Activated effector memory CD4-positive, alpha-beta T cell treated with anti-CD3 and anti-CD28 coated beads, Interleukin-2, amount 50 U/mL, for 16 hours (primary cell): ENCODE data around the gene USP24.
"Not testable (repeated sequence)": the region's sequence is repeated elsewhere in the genome, so short reads cannot be mapped to it uniquely, and the experiment has no call there.

Source experiments
- DNase-seq: peaks from one replicate; pipeline ENCODE4 v3.0.0-alpha.2; 2020

Gene USP24

DNA sequence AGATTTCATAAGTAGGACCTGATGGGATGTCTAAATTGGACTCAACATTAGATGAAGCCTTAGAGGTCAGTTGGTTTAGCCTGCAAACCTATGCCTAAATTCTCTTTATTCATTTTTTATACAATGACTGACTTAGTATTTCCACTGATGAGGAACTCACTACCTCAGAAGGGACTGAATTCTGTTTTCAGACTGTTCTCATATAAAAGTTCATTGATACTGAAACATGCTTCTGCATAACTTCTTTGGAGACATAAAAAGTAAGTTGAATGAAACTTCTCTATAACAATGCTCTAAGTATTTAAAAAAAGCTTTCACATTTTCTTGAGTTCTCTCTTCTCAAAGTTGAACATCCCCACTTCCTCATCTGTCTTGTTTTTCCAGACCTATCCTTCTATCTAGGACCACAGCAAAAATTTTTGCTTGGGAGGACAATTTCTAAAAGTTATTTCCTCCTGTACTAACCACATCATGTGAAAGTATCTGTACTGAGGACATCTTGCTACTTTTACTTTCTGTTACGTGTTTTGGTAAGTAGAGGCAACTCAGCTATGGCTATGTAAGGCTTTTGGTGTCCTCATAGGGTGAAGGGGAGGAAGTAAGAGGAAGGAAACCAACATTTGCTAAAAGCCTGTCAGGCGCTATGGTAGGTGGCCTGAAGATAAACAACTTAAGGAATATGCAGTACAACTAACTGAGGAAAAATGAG, 64.1 kb downstream of the USP24 start:
- no peak for DNase-seq

DNA sequence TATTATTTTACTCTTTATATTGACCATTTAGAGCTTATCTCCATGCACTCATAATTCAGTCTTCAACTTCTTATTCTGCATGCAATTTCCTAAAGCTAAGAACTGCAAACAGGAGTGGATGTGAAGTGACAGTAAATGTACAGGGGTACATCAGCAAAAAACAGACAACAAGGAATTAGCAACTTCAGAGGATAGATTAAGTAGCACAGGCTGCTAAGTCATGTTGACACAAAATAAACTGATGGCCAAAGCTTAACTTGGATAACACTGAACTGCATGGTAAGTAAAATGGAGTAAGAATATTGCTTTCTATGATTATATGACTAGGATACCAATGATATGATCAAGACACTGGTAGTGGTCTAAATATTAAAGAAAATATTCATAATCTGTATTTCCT, 66.5 kb downstream of the USP24 start:
- no peak for DNase-seq

DNA sequence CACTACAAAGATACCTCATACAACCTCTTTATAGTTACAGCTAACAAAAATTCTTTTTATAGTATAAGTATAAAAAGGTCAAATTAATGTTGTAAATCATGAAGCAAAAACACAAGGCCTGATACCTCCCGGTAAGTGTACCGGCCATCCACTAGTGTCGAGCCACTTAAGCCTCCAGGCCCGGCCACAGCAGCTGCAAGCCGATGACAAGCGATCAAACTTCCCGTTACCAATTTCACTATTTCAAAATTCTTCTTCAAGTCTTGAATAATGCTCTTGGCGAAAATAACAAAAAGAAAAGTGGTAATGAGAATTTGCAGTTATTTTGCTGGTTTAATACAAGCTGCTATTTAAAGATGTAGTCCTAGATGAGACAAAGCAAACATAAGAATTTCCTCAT, 67.6 kb downstream of the USP24 start:
- DNase-seq: no peak

DNA sequence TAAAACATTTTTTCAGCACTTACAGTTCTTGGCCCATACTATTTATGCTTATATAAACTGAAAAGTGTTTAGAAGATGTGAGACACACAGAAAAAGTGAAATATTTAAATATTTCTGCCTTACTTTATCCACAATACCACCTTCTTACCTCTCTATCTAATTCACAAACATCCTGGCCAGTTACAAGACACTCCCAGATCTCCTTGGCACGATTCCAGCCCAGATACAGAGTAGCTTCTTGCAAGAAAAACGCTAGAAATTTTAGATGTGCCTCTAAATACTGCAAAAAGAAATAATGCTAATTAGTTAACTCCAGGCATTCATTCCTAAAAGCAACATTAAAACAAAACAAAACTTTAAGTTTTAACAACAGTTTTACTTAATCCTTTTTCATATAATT, 68.4 kb downstream of the USP24 start:
- DNase-seq: no peak

DNA sequence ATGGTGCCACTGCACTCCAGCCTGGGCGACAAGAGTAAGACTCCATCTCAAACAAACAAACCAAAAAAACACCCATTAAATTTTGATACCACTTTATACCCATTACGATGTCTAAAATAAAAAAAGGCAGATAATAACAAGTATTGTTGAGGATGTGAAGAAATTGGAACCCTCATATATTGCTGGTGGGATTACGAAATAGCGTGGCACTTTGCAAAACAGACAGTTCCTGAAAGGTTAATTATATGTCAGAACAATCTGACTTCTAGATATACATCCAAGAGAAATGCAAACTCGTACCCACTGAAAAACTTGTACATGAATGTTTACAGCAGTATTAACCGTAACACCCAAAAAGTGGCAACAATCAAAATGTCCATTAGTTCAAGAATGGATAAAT, 70.3 kb downstream of the USP24 start:
- DNase-seq: no peak

DNA sequence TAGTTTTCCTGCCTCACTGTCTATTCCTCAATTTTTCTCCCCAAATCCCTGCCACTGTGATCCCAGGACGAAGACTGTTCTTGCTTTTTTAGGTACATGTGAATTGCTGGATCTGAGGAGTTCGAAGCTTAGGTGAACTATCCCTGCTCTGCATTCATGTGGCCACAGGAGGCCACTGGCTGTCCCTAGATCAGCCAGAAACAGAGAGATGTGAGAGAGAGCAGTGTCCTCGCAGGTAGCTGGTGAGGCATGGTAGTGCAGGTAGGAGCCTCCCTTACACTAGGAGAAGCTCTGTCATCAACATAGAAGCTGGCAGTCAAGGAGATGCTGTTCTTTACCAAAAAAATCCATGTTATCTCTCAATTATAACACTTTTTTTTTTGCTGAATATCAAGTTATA, 71.5 kb downstream of the USP24 start:
- DNase-seq: no peak

DNA sequence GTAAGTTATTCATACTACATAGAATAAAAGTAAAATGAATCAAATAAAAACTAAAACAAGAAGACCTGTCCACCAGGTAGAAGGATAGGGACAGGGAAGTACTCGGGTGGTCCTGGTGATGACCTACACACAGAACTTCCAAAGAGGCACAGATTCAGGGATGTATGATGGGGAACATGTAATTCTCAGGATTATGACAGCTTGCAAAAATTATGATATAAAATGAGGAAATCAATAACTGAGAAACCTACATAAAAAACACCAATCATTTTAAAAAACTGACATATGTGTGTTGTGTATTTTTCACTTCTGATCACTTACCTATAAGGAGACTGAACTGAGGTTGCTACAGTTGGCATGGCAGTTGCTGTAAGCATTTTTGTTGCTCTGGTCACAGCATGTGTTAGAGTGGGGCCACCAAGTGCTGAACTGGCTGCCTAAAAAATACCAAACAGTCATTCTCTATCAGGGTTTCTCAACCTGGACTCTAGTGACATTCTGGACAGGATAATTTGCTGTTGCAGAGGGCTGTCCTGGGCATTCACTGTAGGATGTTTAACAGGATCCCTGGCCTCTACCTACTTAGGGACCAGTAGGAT, 73.8 kb downstream of the USP24 start:
- DNase-seq: no peak

DNA sequence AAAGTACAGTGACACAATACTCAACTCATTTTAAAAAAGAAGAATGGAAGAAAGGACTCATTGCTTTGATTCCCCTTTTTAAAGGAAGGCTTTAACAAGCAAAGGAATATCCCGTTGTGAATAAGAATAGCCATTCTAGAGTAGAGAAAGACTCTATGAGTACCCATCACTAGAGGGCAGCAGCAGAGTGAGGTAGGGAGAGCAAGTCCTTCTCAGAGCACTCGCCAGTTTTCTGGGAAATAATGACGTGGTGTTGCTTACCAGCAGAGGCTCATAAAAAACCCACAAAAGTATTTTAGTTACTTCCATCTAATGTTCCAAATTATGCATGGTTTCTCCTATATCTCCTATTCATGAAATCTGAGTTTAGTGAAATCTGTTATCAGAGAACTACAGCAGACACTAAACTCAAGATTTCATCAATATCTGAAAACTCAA, 74.6 kb downstream of the USP24 start:
- peak; percentile 84 for DNase-seq

DNA sequence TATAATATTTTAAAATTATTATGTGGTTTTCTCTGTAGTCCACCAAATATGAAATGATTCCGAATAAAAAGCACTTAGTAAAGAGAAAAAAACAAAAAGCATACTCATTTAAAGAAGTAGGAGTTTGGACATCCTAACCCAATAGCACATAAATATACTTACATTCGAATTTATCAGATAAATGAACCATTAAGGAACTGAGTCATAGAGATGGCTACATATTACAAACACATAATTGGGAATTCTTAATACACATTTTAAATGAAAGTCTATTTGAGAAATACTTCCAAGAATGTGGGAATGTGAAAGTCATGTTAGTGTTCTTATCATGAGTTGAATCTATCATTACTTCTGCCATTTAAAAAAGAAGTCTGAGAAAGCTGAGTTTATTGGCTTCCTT, 75.0 kb downstream of the USP24 start:
- no peak for DNase-seq

DNA sequence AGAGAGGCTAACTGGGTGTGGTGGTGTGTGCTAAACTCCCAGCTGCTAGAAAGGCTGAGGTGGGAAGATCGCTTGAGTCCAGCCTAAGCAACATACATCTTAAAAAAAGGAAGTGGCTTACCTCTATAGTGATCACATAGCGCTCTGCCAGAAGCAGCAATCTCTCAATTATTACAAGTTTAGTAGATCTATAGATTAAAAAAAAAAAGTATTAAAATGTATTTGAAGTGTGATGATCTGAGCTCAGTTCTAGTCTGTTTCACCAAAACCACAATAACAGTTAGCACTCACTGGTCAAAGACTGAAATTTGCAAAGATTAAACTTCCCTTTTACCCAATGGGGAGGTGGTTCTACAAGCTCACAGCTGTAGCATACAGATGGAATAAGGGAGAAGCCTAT, 76.3 kb downstream of the USP24 start:
- no peak for DNase-seq

DNA sequence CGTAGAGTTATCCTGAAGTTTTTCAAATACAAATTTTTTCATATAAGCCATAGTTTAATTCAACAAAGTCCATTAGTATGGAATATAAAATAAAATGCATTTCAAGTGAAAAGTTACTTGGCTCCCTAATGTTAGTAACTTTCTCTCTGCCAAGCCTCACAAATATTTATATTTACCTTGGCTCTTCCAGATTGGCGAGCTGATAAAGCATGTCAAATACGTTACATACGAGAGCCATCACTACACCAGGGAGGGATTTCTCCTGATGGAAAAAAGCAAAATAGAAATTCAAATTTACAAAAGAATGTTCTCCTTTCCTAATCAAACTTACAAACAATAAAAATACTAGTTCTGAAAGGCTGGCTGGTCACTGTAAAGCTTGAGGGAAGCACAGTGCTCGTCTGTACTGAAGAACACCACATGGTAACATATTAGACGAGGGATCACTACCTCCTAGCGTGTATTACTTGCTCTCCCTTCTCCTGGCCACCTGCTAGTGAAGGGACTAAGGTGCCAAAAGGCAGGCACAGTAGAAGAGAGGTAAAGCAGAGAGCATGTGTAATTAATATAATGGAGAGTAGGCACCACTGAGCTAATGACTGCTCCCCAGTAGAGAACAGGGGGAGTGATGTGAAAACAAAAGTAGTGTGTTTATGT, 80.9 kb downstream of the USP24 start:
- no peak for DNase-seq

DNA sequence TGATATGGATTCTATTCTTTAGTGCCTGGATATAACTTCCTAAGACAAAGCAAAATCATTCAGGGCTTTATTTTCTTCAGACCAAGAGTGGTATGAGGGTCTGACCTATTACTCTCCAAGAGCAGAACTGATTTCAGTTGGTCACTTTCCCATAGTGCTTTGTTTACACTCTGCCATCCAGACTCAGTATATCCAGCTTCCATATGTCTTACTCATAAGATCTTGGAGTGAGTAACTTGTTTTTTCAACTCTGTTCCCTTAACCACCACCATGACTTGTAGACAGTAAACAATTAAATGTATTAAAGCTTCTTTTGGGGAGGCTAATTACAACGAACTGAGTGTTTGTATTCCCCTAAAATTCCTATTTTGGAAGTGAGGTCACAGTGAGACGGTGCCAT, 83.4 kb downstream of the USP24 start:
- no peak for DNase-seq

DNA sequence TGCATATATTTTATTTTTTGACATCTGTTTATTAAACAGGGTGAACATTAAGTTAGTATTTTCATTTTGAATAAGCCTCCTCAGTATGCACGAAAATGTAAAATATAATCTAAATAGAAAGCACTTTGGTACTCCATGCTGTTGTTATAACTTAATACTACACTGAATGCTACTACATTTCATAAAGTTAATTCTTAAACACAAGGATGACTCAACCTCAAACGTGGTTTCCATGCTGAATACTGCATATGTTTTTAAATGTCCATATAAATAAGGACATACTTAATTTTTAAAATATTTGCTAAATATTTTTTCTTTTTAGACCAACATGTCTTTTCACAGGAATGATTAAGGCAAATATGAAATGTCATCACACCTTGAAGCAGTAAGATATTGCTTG, 83.9 kb downstream of the USP24 start:
- DNase-seq: no peak

DNA sequence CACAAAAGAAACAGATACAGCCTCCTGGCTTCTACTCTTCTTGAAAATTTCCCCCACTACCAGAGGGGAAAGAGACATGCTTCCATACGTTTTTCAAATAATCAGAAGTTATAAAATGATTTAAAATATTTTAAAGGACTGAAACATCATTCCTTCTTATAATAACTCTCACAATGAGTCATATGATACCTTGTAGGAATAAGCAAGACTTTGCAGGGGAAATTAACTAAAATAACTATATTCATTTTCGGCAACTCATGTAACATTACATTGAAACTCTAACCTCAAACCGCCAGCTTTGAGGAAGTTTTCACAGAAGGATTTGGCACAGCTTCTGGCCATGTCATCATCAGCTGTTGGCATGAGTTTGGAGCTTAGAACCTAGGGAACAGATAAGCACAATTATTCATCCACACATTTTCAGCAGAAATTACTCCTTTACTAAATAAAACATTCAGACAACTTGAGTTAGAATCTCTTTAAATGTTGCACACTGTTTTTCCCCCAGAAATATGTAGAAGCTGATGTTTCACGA, 85.9 kb downstream of the USP24 start:
- no peak for DNase-seq

DNA sequence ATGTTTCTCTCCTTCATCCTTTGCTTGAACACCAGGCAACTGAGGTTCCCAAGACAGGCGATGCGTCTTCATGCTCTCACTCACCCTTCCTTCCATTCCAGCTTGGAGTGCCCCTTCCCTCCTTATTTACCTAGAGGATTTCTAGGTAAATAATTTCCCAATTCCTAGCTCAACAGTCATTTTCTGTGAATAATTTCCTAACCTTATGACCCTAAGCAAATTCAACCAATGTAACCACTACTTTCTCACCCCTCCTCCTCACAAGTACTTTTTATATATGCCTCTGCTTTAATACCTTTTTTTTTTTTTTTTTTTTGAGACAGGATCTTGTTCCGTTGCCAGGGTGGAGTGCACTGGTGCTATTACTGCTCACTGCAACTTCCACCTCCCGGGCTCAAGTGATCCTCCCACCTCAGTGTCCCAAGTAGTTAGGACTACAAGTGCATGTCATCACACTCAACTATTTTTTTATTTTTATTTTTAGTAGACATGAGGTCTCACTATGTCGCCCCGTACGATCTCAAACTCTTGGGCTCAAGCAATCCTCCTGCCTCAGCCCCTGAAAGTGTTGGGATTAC, 86.7 kb downstream of the USP24 start:
- no peak for DNase-seq

DNA sequence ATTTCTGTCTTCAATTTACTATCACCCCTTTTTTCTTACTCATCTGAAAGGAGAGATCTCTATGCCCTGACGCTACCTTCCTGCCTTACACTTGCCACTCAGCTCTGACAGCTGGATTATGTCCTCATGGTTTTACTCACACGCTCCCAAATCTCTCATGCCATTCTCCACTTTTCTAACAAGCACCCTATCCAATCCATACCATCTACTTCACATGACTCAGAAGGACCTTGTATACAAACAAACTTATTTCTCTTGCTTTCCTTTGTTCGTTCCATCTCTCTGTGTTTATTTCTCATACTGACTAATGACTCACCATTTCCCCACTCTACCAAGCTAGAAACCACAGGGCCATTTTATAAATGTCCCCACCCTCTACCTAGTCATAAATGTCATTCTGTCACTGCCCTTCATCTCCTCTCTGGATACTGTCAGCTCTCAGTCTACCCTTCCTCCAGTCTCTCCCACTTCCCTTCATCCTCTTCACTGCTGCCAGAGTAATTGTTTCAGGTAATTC, 87.3 kb downstream of the USP24 start:
- DNase-seq: no peak

DNA sequence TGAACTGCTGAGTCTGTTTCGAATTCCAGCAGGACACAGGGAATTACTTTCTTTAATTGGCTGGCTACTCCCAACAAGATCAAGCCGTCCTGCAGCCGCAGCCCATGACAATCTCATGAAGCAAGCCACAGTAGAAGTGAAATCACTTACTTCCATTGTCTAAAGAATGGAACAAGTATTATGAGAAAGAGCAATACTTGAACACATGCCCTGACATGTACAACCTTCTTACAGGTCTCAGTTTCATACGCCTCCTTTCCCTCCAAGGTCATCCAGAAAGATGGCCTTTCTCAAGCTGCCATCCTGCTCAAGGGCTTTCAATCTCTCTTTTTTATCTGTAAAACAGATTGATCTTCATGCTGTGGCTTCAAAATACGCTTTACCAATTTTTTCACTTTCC, 90.7 kb downstream of the USP24 start:
- no peak for DNase-seq

DNA sequence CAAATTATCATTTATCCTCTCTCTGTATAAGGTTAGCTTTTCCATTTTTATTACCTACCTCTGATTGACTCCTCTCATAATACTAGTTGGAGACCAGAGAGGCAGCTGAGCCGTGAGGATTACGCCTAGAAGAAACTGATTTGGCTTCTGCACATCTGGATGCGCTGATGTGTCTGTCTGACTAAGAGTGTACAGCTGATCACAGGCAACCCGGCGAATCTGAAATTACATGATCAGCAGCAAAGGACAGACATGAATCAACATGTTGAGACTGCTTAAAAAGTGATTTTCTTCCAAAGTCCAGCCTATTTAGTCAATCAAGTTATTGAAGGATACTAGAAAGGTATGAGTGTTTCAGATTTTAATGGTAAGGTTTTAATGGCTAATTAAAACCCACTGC, 94.6 kb downstream of the USP24 start:
- DNase-seq: no peak

DNA sequence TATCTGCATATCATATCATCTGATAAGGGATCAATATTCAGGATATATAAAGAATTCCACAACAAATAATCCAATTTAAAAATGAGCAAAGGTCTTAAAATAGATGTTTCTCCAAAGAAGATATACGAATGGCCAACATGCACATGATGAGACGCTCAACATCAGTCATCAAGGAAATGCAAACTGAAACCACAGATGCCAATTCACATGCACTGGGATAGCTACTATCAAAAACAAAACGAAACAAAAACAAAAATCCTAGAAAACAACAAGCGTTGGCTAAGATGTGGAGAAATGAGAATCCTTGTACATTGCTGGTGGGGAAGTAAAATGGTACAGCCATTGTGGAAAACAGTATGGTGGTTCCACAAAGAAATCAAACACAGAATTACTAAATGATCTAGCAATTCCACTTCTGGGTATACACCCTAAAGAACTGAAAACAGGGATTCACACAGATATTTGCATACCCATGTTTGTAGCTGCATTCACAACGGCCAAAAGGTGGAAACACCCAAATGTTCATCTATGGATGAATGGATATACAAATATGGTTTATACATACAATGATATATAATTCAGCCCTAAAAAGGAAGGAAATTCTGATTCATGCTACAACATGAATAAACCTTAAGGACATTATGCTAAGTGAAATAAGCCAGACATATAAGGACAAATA, 96.4 kb downstream of the USP24 start:
- DNase-seq: no peak

DNA sequence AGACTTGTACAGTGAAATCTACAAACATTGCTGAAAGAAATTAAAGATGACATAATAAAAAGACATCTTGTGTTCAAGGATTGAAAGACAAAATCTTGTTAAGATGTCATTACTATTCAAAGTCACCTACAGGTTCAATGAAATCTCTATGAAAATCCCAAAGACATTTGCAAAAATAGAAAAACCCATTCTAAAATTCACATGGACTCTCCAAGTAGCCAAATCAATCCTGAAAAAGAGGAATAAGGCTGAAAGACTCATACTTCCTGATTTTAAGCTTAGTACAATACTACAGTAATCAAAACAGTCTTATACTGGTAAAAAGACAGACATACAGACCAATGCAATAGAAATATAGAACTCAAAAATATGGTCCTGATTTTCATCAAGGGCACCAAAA, 97.2 kb downstream of the USP24 start:
- no peak for DNase-seq

DNA sequence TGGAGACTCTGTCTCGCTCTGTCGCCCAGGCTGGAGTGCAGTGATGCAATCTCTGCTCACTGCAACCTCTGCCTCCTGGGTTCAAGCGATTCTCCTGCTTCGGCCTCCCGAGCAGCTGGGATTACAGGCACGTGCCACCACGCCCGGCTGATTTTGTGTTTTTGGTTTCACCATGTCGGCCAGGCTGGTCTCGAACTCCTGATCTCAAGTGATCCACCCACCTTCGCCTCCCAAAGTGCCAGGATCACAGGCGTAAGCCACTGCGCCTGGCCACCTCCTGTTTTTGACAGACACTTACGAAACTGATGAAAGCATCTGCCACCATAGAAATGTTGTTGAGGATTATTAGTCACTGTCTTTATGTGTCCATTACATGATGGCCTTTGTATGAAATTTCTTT, 106.2 kb downstream of the USP24 start:
- DNase-seq: not testable (repeated sequence)

DNA sequence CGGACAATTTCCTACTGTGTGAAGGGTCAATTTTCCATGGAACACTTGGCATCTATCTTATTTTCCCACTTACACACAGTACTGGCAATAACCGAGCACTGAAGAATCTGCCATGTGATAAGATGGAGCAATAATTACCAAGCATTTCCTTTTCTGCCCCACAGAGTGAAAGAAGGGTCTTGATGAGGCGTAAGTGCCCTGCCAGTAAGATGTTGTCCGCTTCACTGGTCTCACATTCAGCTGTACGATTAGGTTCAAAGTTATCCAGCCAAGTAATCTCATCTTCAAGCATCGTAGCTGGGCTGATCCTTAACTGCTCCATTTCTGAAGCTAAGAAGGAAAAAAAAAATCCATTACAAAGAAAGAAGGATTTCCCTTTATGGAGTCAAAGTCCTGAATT, 108.1 kb downstream of the USP24 start:
- DNase-seq: no peak

DNA sequence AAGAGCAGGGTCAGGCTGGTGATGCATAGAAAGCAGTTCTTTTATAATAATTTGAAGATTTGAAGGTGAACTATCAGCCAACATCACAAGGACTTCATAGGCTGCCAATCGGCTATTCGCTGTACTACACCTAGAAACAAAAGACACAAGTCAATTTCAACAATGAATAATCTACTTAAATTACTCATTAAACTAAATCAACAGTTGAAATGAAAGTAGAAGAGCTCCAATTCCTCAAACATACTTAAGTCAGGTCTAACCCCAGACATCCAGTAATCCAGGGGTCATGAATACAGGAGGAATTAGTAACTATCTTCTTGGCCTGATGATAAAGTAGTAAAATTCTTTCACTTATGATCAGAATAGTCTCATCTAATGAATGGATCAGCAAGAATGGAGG, 111.3 kb downstream of the USP24 start:
- no peak for DNase-seq
